IMR-90 (cell line): ENCODE results near the gene STK17A. TPM values are rescaled to one million over a fixed set of nuclear protein-coding genes. Genes with fewer than 3 reads are reported as not detected.

Experiments used
- ATAC-seq: fragments of 200-7000 bp; cut with Tn5 transposase; 2 replicates; pipeline ENCODE4 v1.9.1; 2020; ENCODE audit warnings: low read depth, mild to moderate bottlenecking, moderate library complexity
- BruUV-seq: library from RNA; stranded (reverse); fragments of 400-500 nt; replicated peaks from 2 replicates; lab custom pipeline; 2021; lab: Mats Ljungman, UMichigan
- CTCF ChIA-PET: fragments of 300-600 bp; formaldehyde crosslinking; extraction: SDS; loops from one replicate; lab custom pipeline; 2021; ENCODE audit warnings: antibody characterized with exemption; lab: Yijun Ruan, JAX
- POLR2A ChIA-PET: fragments of 300-600 bp; sonication (Branson Sonifier 250); formaldehyde crosslinking; loops from one replicate; lab custom pipeline; 2022; ENCODE audit warnings: antibody characterized with exemption; ENCODE audit not compliant: unreplicated experiment; lab: Charles Lee
- DNase-seq: peaks from one replicate; pipeline ENCODE4 v3.0.0; 2013
- H2AFZ ChIP-seq: replicated peaks from 2 replicates; pipeline ENCODE3; 2013; ENCODE audit warnings: low read length, mild to moderate bottlenecking; ENCODE audit not compliant: poor library complexity
- H2AK5ac ChIP-seq: 2 replicates; pipeline ENCODE4 v1.6.1; 2013; ENCODE audit warnings: low read depth, low read length, inconsistent platforms
- H2AK9ac ChIP-seq: replicated peaks from 2 replicates; pipeline ENCODE3; 2013; ENCODE audit warnings: mild to moderate bottlenecking, low read depth, low read length, moderate library complexity; ENCODE audit not compliant: poor library complexity
- H2BK120ac ChIP-seq: 2 replicates; pipeline ENCODE4 v1.6.1; 2013; ENCODE audit warnings: low read depth, low read length, inconsistent platforms
- H2BK15ac ChIP-seq: 3 replicates; pipeline ENCODE4 v1.6.1; 2013; ENCODE audit warnings: low read depth, low read length, inconsistent platforms
- H2BK20ac ChIP-seq: 2 replicates; pipeline ENCODE4 v1.6.1; 2013; ENCODE audit warnings: low read depth, mild to moderate bottlenecking, inconsistent platforms, low read length, moderate library complexity
- H2BK5ac ChIP-seq: 2 replicates; pipeline ENCODE4 v1.6.1; 2013; ENCODE audit warnings: mild to moderate bottlenecking, low read depth, low read length, inconsistent platforms; ENCODE audit not compliant: poor library complexity, severe bottlenecking
- H3K14ac ChIP-seq: replicated peaks from 2 replicates; pipeline ENCODE4 v1.6.1; 2013; ENCODE audit warnings: low read depth, low read length, inconsistent platforms
- H3K18ac ChIP-seq: 2 replicates; pipeline ENCODE4 v1.6.1; 2013; ENCODE audit warnings: low read depth, low read length, control low read depth
- H3K23ac ChIP-seq: 2 replicates; pipeline ENCODE4 v1.6.1; 2013; ENCODE audit warnings: low read depth, low read length, inconsistent platforms
- H3K27ac ChIP-seq: 2 replicates; pipeline ENCODE4 v1.5.1; 2013; ENCODE audit warnings: mild to moderate bottlenecking, control low read depth, low read length; ENCODE audit not compliant: insufficient read depth
- H3K27me3 ChIP-seq: 2 replicates; pipeline ENCODE4 v1.6.1; 2013; ENCODE audit warnings: low read length; ENCODE audit not compliant: control insufficient read depth, insufficient read depth
- H3K36me3 ChIP-seq: 2 replicates; pipeline ENCODE4 v1.6.1; 2013; ENCODE audit warnings: low read length, mixed read lengths; ENCODE audit not compliant: control insufficient read depth, insufficient read depth
- H3K4ac ChIP-seq: 2 replicates; pipeline ENCODE4 v1.6.1; 2013; ENCODE audit warnings: low read depth, low read length, inconsistent platforms
- H3K4me1 ChIP-seq: 2 replicates; pipeline ENCODE4 v1.6.1; 2013; ENCODE audit warnings: low read length, mixed read lengths; ENCODE audit not compliant: control insufficient read depth, insufficient read depth
- H3K4me2 ChIP-seq: 2 replicates; pipeline ENCODE4 v1.6.1; 2013; ENCODE audit warnings: low read depth, mild to moderate bottlenecking, control low read depth, low read length, moderate library complexity
- H3K4me3 ChIP-seq: 2 replicates; pipeline ENCODE4 v1.5.1; 2013; ENCODE audit warnings: low read depth, mild to moderate bottlenecking, control low read depth, low read length, moderate library complexity; ENCODE audit not compliant: insufficient read depth
- H3K56ac ChIP-seq: 2 replicates; pipeline ENCODE4 v1.6.1; 2013; ENCODE audit warnings: low read length, inconsistent platforms; ENCODE audit not compliant: insufficient read depth; ENCODE audit errors: extremely low read depth
- H3K79me1 ChIP-seq, 2 experiments: 2 replicates each; pipeline ENCODE4 v1.6.1; 2013; ENCODE audit warnings: low read length in 2 of 2, inconsistent platforms in 1 of 2, low read depth in 1 of 2
- H3K9ac ChIP-seq: 2 replicates; pipeline ENCODE4 v1.6.1; 2013; ENCODE audit warnings: low read depth, low read length, control low read depth
- H3K9me1 ChIP-seq: 2 replicates; pipeline ENCODE4 v1.6.1; 2013; ENCODE audit warnings: low read length, inconsistent platforms; ENCODE audit not compliant: insufficient read depth
- H3K9me3 ChIP-seq: 2 replicates; pipeline ENCODE4 v1.6.1; 2013; ENCODE audit warnings: low read length; ENCODE audit not compliant: control insufficient read depth, insufficient read depth
- H4K20me1 ChIP-seq: 2 replicates; pipeline ENCODE4 v1.6.1; 2013; ENCODE audit warnings: low read length, inconsistent platforms; ENCODE audit not compliant: insufficient read depth
- H4K5ac ChIP-seq: 2 replicates; pipeline ENCODE4 v1.6.1; 2013; ENCODE audit warnings: mild to moderate bottlenecking, low read depth, low read length, control low read depth
- H4K8ac ChIP-seq, 2 experiments: 2 replicates each; pipeline ENCODE4 v1.6.1; 2013; ENCODE audit warnings: low read depth in 2 of 2, low read length in 2 of 2, control low read depth in 1 of 2, inconsistent platforms in 1 of 2
- H4K91ac ChIP-seq: 2 replicates; pipeline ENCODE4 v1.6.1; 2013; ENCODE audit warnings: low read depth, low read length, inconsistent platforms; ENCODE audit not compliant: insufficient read depth
- CEBPB ChIP-seq: IDR thresholded peaks from 2 replicates; pipeline ENCODE4 v1.6.1; 2012; ENCODE audit warnings: low read depth, low read length, improper control_type of control experiment
- CHD1 ChIP-seq: IDR thresholded peaks from 2 replicates; pipeline ENCODE4 v1.6.1; 2012; ENCODE audit warnings: low read depth, low read length, improper control_type of control experiment
- CTCF ChIP-seq: conservative IDR thresholded peaks from 2 replicates; pipeline ENCODE4 v1.5.1; 2012; ENCODE audit warnings: mild to moderate bottlenecking, low read depth, low read length, improper control_type of control experiment
- ELK1 ChIP-seq: fragments of 150-350 bp; IDR thresholded peaks from 2 replicates; pipeline ENCODE4 v1.6.1; 2016; ENCODE audit warnings: low read depth, mild to moderate bottlenecking, low read length, moderate library complexity, borderline replicate concordance
- FOS ChIP-seq: fragments of 150-350 bp; IDR thresholded peaks from 2 replicates; pipeline ENCODE4 v1.6.1; 2016; ENCODE audit warnings: low read depth, low read length
- MAZ ChIP-seq: IDR thresholded peaks from 2 replicates; pipeline ENCODE4 v1.6.1; 2012; ENCODE audit warnings: low read depth, mild to moderate bottlenecking, low read length, improper control_type of control experiment, moderate library complexity, borderline replicate concordance
- MXI1 ChIP-seq: IDR thresholded peaks from 2 replicates; pipeline ENCODE4 v1.6.1; 2012; ENCODE audit warnings: low read depth, mild to moderate bottlenecking, low read length, moderate library complexity, borderline replicate concordance
- NFE2L2 ChIP-seq: fragments of 150-350 bp; IDR thresholded peaks from 2 replicates; pipeline ENCODE4 v1.6.1; 2016; ENCODE audit warnings: low read depth, mild to moderate bottlenecking, low read length
- POLR2A ChIP-seq: IDR thresholded peaks from 2 replicates; pipeline ENCODE4 v1.6.1; 2012; ENCODE audit warnings: mild to moderate bottlenecking, low read depth, low read length
- RFX5 ChIP-seq: IDR thresholded peaks from 2 replicates; pipeline ENCODE4 v1.8.0; 2012; ENCODE audit warnings: low read depth, mild to moderate bottlenecking, low read length, moderate library complexity
- SMC3 ChIP-seq: fragments of 150-350 bp; IDR thresholded peaks from 2 replicates; pipeline ENCODE4 v1.6.1; 2016; ENCODE audit warnings: low read depth, mild to moderate bottlenecking, antibody characterized with exemption, low read length, moderate library complexity
- USF2 ChIP-seq: fragments of 150-350 bp; IDR thresholded peaks from 2 replicates; pipeline ENCODE4 v1.6.1; 2017; ENCODE audit warnings: mild to moderate bottlenecking, antibody characterized with exemption, low read length, low read depth
- WGBS, 2 experiments: methylation state at CpG; one replicate each; pipeline versions ENCODE4 v1.1.5 to v1.1.7; 2013; ENCODE audit warnings: missing lambda C conversion rate in 2 of 2; ENCODE audit not compliant: insufficient read length in 1 of 2; ENCODE audit errors: extremely low coverage in 2 of 2; 5-methylcytosine and 5-hydroxymethylcytosine counted together
- dilution Hi-C: fragments of 300-500 bp; cut with HindIII; formaldehyde crosslinking; loops from one replicate; pipeline ENCODE4 v1.14.3; 2018; ENCODE audit warnings: low sequenced_read_pairs; ENCODE audit not compliant: unreplicated experiment
- in situ Hi-C: fragments of 300-500 bp; cut with MboI; formaldehyde crosslinking; loops from 3 replicates; pipeline ENCODE4 v1.14.3; 2019; ENCODE audit warnings: low sequenced_read_pairs, inconsistent platforms, mixed read lengths
- intact Hi-C: fragments of 100-400 bp; cut with micrococcal nuclease; formaldehyde crosslinking; loops from 2 replicates; pipeline ENCODE4 v1.10.0; 2022
- polyA plus RNA-seq, 3 experiments: library from polyadenylated mRNA; depleted of rRNA; stranded (reverse); fragments of >200 nt; gene quantifications; 2 replicates each; pipeline ENCODE4 v1.2.3, GENCODE V29; 2012; ENCODE audit warnings: low replicate concordance in 1 of 3
- total RNA-seq: library from RNA; depleted of rRNA; stranded (reverse); fragments of >200 nt; gene quantifications from 2 replicates; pipeline ENCODE4 v1.2.3, GENCODE V29; 2012

Gene STK17A
- total and polyA plus RNA-seq, 2 of the 4 experiments (the other 2 are of a cell fraction), result 40.5 to 50.5 TPM

- Histone ChIP-seq H2AK9ac (peak overlapping the region; percentile 99), H2BK20ac (peak overlapping the region; percentile 83), H2BK120ac (peak overlapping the region; percentile 96), H2AFZ (no peak overlapping the region), H3K9me1 (peaks cover 34% of the 10 kb centered on the region), H3K18ac (peak overlapping the region; percentile 77), H3K79me1 (peaks cover 27 to 71% of the 10 kb centered on the region in 2 experiments), H3K4me1 (peaks cover 42% of the 10 kb centered on the region), H3K9me3 (no peaks in the 10 kb centered on the region), H3K4ac (peak overlapping the region; percentile 94), H3K27me3 (no peaks in the 10 kb centered on the region), H3K23ac (peak overlapping the region; percentile 97), H2AK5ac (peak overlapping the region; percentile 87), H3K56ac (peak overlapping the region; percentile 96), H2BK5ac (peak overlapping the region; percentile 100), H4K5ac (peak overlapping the region; percentile 77), H4K20me1 (no peaks in the 10 kb centered on the region), H3K14ac (peak overlapping the region; percentile 96), H3K4me3 (peak overlapping the region; percentile 0; the same call in 1 of the 2 replicates), H3K4me2 (peak overlapping the region; percentile 75), H4K91ac (peak overlapping the region; percentile 96), H4K8ac (peak overlapping the region; percentile 61 to 96), H3K9ac (peak overlapping the region; percentile 78), H2BK15ac (peak overlapping the region; percentile 59), H3K27ac (peak overlapping the region; percentile 95), H3K36me3 (peaks cover 10% of the 10 kb centered on the region)
- in situ Hi-C loops (loop anchor here (5.0 kb wide), 1 partner anchor 45 kb away; no protein-coding TSS in a partner anchor), dilution Hi-C loops (no loop called here), intact Hi-C loops (loop anchor here (2.0 kb wide), 1 partner anchor 191 kb away; no protein-coding TSS in a partner anchor)
- no peak for TF ChIP-seq MXI1
- TF ChIP-seq POLR2A, result peak; percentile 2; the same call in 1 of the 2 replicates
- TF ChIP-seq MAZ, result no peak
- TF ChIP-seq CTCF, result no peak
- no peak for TF ChIP-seq ELK1
- no peak for TF ChIP-seq RFX5
- TF ChIP-seq NFE2L2, result no peak
- 0 out of 2 replicates have a peak, but pooled peaks have one; percentile 1 for TF ChIP-seq SMC3
- TF ChIP-seq CEBPB, result no peak
- TF ChIP-seq CHD1, result no peak
- no peak for TF ChIP-seq USF2
- no peak for TF ChIP-seq FOS
- ChIA-PET POLR2A (interaction anchor here (0.6 kb wide), 1 partner anchor 92 kb away, joined by 16 read pairs; no protein-coding TSS in a partner anchor), CTCF (interaction anchor here (0.6 to 1.6 kb wide), 3 partner anchors 53 to 67 kb away, joined by 4 to 13 read pairs (median 5); partner anchors contain the start of gene STK17A)
- BruUV-seq, result no TSS peak
- DNase-seq (peak; percentile 89), ATAC-seq (peak; percentile 21)
- WGBS, 2 experiments, result no CpG with 5 or more reads among the region's 7 CpGs
These were observed 64.4 kb downstream of the STK17A start for GRCh38 chr7:43647339-43647672.
